ENCODE data around the gene BAX. TPM values are rescaled to one million over a fixed set of nuclear protein-coding genes. Genes with fewer than 3 reads are reported as not detected.

Gene BAX
- total RNA-seq (2022; extraction: Qiagen RNA extraction) = 254 to 381 TPM (median 326 TPM) in 5 replicates

DNA sequence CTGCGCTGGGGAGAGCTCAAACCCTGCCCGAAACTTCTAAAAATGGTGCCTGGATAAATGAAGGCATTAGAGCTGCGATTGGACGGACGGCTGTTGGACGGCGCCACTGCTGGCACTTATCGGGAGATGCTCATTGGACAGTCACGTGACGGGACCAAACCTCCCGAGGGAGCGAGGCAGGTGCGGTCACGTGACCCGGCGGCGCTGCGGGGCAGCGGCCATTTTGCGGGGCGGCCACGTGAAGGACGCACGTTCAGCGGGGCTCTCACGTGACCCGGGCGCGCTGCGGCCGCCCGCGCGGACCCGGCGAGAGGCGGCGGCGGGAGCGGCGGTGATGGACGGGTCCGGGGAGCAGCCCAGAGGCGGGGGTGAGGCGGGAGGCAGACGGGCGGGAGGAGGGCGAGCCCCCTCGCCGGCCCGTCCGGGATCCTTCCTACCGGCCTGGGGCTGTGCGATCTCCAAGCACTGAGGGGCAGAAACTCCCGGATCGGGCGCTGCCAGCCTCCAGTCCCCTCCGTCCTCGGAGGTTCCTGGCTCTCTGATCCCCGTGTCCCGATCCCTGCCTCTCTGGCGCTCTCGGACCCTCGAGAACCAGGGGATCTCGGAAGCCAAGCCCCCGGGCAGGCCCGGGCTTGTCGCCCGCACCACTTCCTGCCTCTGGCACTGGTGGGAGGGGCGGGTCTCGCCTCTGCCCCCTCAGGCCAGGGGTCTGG is at the start of gene BAX:
TSS of gene BAX (plus strand) at position 281 of the 713 bp plus-strand sequence. CDS start at position 335, 54 bp downstream.

DNA sequence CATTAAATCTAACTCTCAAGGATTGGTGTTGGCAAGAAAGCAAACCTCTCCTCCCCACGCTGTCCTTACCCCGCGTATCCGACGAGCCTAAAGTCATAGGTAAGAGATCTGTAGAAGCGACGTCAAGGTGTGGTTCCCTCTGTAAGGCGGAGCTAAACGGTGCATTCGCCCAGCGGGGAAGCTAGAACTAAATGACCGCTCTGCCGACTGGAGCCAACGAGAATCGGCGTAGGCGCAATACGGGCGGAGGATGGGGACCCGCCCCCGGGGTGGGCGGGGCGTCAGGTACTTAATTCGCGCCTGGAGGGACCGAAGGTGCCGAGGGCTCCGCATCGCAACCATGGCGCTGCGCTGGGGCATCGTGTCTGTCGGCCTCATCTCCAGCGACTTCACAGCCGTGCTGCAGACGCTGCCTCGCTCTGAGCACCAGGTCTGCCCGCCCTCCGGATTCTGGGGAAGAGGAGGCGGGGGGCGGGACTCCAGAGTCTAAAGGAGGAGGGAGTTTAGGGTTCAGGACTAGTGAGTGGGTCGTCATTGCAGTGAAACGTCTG is 21.2 kb upstream of the BAX start, which contains the start of gene DHDH:
TSS of gene DHDH (plus strand) at position 318 of the 551 bp plus-strand sequence. CDS start at position 341, 23 bp downstream.

DNA sequence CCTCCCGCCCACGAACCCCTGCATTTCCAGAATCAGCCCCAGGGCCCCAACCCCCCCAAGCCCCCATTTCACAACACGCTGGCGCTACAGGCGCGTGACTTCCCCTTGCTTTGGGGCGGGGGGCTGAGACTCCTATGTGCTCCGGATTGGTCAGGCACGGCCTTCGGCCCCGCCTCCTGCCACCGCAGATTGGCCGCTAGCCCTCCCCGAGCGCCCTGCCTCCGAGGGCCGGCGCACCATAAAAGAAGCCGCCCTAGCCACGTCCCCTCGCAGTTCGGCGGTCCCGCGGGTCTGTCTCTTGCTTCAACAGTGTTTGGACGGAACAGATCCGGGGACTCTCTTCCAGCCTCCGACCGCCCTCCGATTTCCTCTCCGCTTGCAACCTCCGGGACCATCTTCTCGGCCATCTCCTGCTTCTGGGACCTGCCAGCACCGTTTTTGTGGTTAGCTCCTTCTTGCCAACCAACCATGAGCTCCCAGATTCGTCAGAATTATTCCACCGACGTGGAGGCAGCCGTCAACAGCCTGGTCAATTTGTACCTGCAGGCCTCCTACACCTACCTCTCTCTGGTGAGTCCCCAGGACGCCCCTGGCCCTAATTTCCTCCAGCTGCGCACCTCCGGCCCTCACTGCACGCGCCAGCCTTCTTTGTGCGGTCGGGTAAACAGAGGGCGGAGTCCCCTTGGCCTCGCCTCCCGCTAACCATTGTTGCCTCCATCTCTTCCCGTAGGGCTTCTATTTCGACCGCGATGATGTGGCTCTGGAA is 10.5 kb downstream of the BAX start, which contains the start of gene FTL:
TSS of gene FTL (plus strand) at position 270 of the 766 bp plus-strand sequence. CDS start at position 469, 199 bp downstream.

DNA sequence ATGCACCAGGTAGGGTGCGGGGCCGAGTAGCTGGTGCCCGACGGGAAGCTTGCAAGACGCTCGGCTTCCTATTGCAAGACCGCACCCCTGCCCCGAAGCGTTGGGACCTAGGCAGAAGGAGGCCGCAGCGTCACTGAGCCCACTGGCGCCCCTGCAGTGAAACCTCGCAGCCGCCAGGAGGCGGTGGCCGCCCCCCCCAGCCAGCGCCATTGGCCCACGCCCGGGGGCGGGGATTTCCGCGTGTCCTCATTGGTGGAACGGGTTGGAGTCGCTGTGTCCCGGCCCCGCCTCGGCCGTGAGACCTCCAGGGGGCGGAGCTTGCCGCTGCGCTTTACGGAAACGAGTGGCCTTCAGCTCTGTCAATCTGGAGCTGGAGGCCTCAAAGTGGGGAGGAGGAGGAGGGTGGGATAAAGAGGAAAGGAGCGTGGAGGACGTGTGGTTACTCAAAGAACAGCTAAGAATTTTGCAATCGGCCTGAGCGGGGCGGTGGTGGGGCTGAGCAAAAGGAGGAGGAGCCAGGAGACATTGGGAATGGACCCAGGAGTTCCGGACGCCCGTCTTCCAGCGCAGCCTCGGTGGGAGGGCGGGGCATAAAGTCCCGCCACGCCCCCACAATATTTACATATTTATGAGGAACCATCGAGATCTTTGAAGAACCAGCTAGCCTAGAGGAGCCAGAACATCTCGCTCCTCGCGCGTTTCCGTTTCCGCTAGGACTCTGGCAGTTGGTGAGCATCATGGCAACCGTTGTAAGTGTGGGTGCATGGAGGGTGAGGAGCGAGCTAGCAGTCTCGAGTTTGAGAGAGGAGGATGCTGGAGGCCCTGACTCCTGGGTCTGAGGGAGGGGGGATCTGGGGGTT is 38.7 kb downstream of the BAX start, which contains the start of the genes GYS1 and RUVBL2:
TSS of gene GYS1 (minus strand) at position 135 of the 860 bp plus-strand sequence. CDS start 197 bp downstream, outside the sequence.
TSS of gene RUVBL2 (plus strand) at position 713 of the 860 bp plus-strand sequence. CDS start at position 738, 25 bp downstream.

Other genes with a start within 250 kb of the BAX start
- gene MAMSTR, start 235.2 kb upstream of the BAX start, total RNA-seq (2022; extraction: Qiagen RNA extraction) = 0.30 to 0.66 TPM (median 0.33 TPM) in 5 replicates
- 0.29 to 0.98 TPM (median 0.54 TPM) in 5 replicates for gene RASIP1, start 214.3 kb upstream of the BAX start, total RNA-seq (2022; extraction: Qiagen RNA extraction)
- not detected in 5 replicates for gene IZUMO1, start 208.0 kb upstream of the BAX start, total RNA-seq (2022; extraction: Qiagen RNA extraction)
- 0.07 to 0.11 TPM (median 0.08 TPM) in 5 replicates for gene FUT1, start 202.2 kb upstream of the BAX start, total RNA-seq (2022; extraction: Qiagen RNA extraction)
- gene FGF21, start 199.4 kb upstream of the BAX start, total RNA-seq (2022; extraction: Qiagen RNA extraction) = not detected in 5 replicates
- gene BCAT2, start 143.8 kb upstream of the BAX start, total RNA-seq (2022; extraction: Qiagen RNA extraction) = 48.8 to 56.6 TPM (median 56.3 TPM) in 5 replicates
- gene HSD17B14, start 118.4 kb upstream of the BAX start, total RNA-seq (2022; extraction: Qiagen RNA extraction) = 12.1 to 15.5 TPM (median 13.1 TPM) in 5 replicates
- gene PLEKHA4, start 86.3 kb upstream of the BAX start, total RNA-seq (2022; extraction: Qiagen RNA extraction) = 1.3 to 1.5 TPM (median 1.4 TPM) in 5 replicates
- 76.6 to 102 TPM (median 92.1 TPM) in 5 replicates for gene PPP1R15A, start 82.5 kb upstream of the BAX start, total RNA-seq (2022; extraction: Qiagen RNA extraction)
- gene TULP2, start 56.1 kb upstream of the BAX start, total RNA-seq (2022; extraction: Qiagen RNA extraction) = not detected in 5 replicates
- 182 to 210 TPM (median 199 TPM) in 5 replicates for gene NUCB1, start 54.6 kb upstream of the BAX start, total RNA-seq (2022; extraction: Qiagen RNA extraction)
- 0.62 to 1.5 TPM (median 1.2 TPM) in 5 replicates for gene DHDH, start 21.2 kb upstream of the BAX start, total RNA-seq (2022; extraction: Qiagen RNA extraction)
- 16,748 to 23,741 TPM (median 18,953 TPM) in 5 replicates for gene FTL, start 10.4 kb downstream of the BAX start, total RNA-seq (2022; extraction: Qiagen RNA extraction)
- gene GYS1, start 38.4 kb downstream of the BAX start, total RNA-seq (2022; extraction: Qiagen RNA extraction) = 17.3 to 24.3 TPM (median 21.1 TPM) in 5 replicates
- gene RUVBL2, start 39.0 kb downstream of the BAX start, total RNA-seq (2022; extraction: Qiagen RNA extraction) = 224 to 281 TPM (median 256 TPM) in 5 replicates
- 0.19 TPM in 1 of 5 replicates, not detected in the others for gene LHB, start 62.2 kb downstream of the BAX start, total RNA-seq (2022; extraction: Qiagen RNA extraction)
- gene CGB3, start 69.5 kb downstream of the BAX start, total RNA-seq (2022; extraction: Qiagen RNA extraction) = not detected in 5 replicates
- gene CGB2, start 77.0 kb downstream of the BAX start, total RNA-seq (2022; extraction: Qiagen RNA extraction) = 0.12 to 0.36 TPM (median 0.24 TPM) in 4 of 5 replicates, not detected in the other
- 0.14 TPM in 1 of 5 replicates, not detected in the others for gene CGB1, start 82.0 kb downstream of the BAX start, total RNA-seq (2022; extraction: Qiagen RNA extraction)
- gene CGB5, start 89.0 kb downstream of the BAX start, total RNA-seq (2022; extraction: Qiagen RNA extraction) = 0.20 to 0.72 TPM (median 0.42 TPM) in 4 of 5 replicates, not detected in the other
- gene CGB8, start 94.2 kb downstream of the BAX start, total RNA-seq (2022; extraction: Qiagen RNA extraction) = 1.5 to 3.0 TPM (median 2.7 TPM) in 5 replicates
- gene CGB7, start 102.9 kb downstream of the BAX start, total RNA-seq (2022; extraction: Qiagen RNA extraction) = 0.23 to 0.86 TPM (median 0.45 TPM) in 5 replicates
- gene NTF4, start 109.9 kb downstream of the BAX start, total RNA-seq (2022; extraction: Qiagen RNA extraction) = 0.24 to 0.75 TPM (median 0.67 TPM) in 5 replicates
- gene KCNA7, start 117.8 kb downstream of the BAX start, total RNA-seq (2022; extraction: Qiagen RNA extraction) = not detected in 5 replicates
- 256 to 381 TPM (median 350 TPM) in 5 replicates for gene SNRNP70, start 130.6 kb downstream of the BAX start, total RNA-seq (2022; extraction: Qiagen RNA extraction)
- gene LIN7B, start 159.5 kb downstream of the BAX start, total RNA-seq (2022; extraction: Qiagen RNA extraction) = 3.6 to 9.0 TPM (median 6.9 TPM) in 5 replicates
- 0.82 to 1.9 TPM (median 1.3 TPM) in 5 replicates for gene C19orf73, start 164.3 kb downstream of the BAX start, total RNA-seq (2022; extraction: Qiagen RNA extraction)
- 4.2 to 6.2 TPM (median 5.9 TPM) in 5 replicates for gene PPFIA3, start 164.7 kb downstream of the BAX start, total RNA-seq (2022; extraction: Qiagen RNA extraction)
- gene HRC, start 200.5 kb downstream of the BAX start, total RNA-seq (2022; extraction: Qiagen RNA extraction) = not detected in 5 replicates
- gene TRPM4, start 202.9 kb downstream of the BAX start, total RNA-seq (2022; extraction: Qiagen RNA extraction) = 6.5 to 11.6 TPM (median 8.7 TPM) in 5 replicates

All from A549 treated with dexamethasone at 1 μM for 4 hours (cell line).